Neural cell (in vitro differentiated cells): ENCODE data around the gene CD247. TPM values are rescaled to one million over a fixed set of nuclear protein-coding genes. Genes with fewer than 3 reads are reported as not detected.

Experiments
- H2AFZ ChIP-seq: fragments of 200-600, 300-800 bp; sonication (generic), shearing (Covaris generic); 2 replicates; pipeline ENCODE4 v1.6.0; 2014; ENCODE audit warnings: low read depth, mild to moderate bottlenecking, antibody characterized with exemption, low read length, moderate library complexity
- H3F3A ChIP-seq: fragments of 200-600 bp; shearing (Covaris generic); 2 replicates; pipeline ENCODE4 v1.6.1; 2016; ENCODE audit warnings: mild to moderate bottlenecking, moderate library complexity, mixed read lengths, antibody characterized with exemption, low read length; ENCODE audit not compliant: insufficient read depth, poor library complexity, severe bottlenecking
- H3K27ac ChIP-seq: fragments of 200-600, 300-800 bp; sonication (generic), shearing (Covaris generic); 2 replicates; pipeline ENCODE4 v1.5.1; 2014; ENCODE audit warnings: mild to moderate bottlenecking, low read length, moderate library complexity
- H3K27me3 ChIP-seq: fragments of 300-800, 200-600 bp; sonication (generic), shearing (Covaris generic); 2 replicates; pipeline ENCODE4 v1.6.0; 2014; ENCODE audit warnings: mild to moderate bottlenecking, low read depth, low read length, moderate library complexity; ENCODE audit not compliant: insufficient read depth
- H3K36me3 ChIP-seq: fragments of 300-800, 200-600 bp; sonication (generic), shearing (Covaris generic); 2 replicates; pipeline ENCODE4 v1.5.1; 2014; ENCODE audit warnings: mild to moderate bottlenecking, antibody characterized with exemption, low read length, moderate library complexity; ENCODE audit not compliant: insufficient read depth
- H3K4me2 ChIP-seq: fragments of 300-800, 200-600 bp; sonication (generic), shearing (Covaris generic); 2 replicates; pipeline ENCODE4 v1.6.0; 2014; ENCODE audit warnings: mild to moderate bottlenecking, low read length
- H3K4me3 ChIP-seq: fragments of 300-800, 200-600 bp; sonication (generic), shearing (Covaris generic); 2 replicates; pipeline ENCODE4 v1.5.1; 2014; ENCODE audit warnings: mild to moderate bottlenecking, low read length, moderate library complexity
- H3K79me2 ChIP-seq: fragments of 200-600 bp; shearing (Covaris generic); replicated peaks from 2 replicates; pipeline ENCODE4 v1.6.0; 2014; ENCODE audit warnings: mild to moderate bottlenecking, low read length, moderate library complexity; ENCODE audit not compliant: insufficient read depth
- H3K9ac ChIP-seq: fragments of 300-800, 200-600 bp; sonication (generic), shearing (Covaris generic); 2 replicates; pipeline ENCODE4 v1.6.1; 2016; ENCODE audit warnings: mild to moderate bottlenecking, low read length, mixed read lengths
- H3K9me2 ChIP-seq: fragments of 200-600 bp; shearing (Covaris generic); 2 replicates; pipeline ENCODE4 v1.6.1; 2016; ENCODE audit warnings: mild to moderate bottlenecking, low read length, mixed read lengths; ENCODE audit not compliant: insufficient read depth
- H3K9me3 ChIP-seq: fragments of 200-600, 300-800 bp; sonication (generic), shearing (Covaris generic); 2 replicates; pipeline ENCODE4 v1.6.1; 2016; ENCODE audit warnings: mild to moderate bottlenecking, mixed run types, low read length, moderate library complexity, mixed read lengths
- H4K20me1 ChIP-seq: fragments of 200-600 bp; shearing (Covaris generic); 2 replicates; pipeline ENCODE4 v1.6.1; 2016; ENCODE audit warnings: mild to moderate bottlenecking, mixed run types; ENCODE audit not compliant: insufficient read depth
- CTCF ChIP-seq: fragments of 450-650 bp; IDR thresholded peaks from 2 replicates; pipeline ENCODE4 v1.5.1; 2014; ENCODE audit warnings: antibody characterized with exemption, mild to moderate bottlenecking, moderate library complexity; ENCODE audit not compliant: poor library complexity, severe bottlenecking
- EP300 ChIP-seq: fragments of 450-650 bp; conservative IDR thresholded peaks from 2 replicates; pipeline ENCODE4 v1.6.1; 2014; ENCODE audit warnings: antibody characterized with exemption, mild to moderate bottlenecking, moderate library complexity; ENCODE audit not compliant: poor library complexity, severe bottlenecking
- EZH2 ChIP-seq: fragments of 200-600, 300-800 bp; shearing (Covaris generic), sonication (generic); IDR thresholded peaks from 2 replicates; pipeline ENCODE4 v1.6.1; 2014; ENCODE audit warnings: antibody characterized with exemption, low read length, borderline replicate concordance, mild to moderate bottlenecking; ENCODE audit not compliant: insufficient read depth, poor library complexity, severe bottlenecking
- MXI1 ChIP-seq: fragments of 450-650 bp; conservative IDR thresholded peaks from 2 replicates; pipeline ENCODE4 v1.6.1; 2014; ENCODE audit warnings: antibody characterized with exemption, mild to moderate bottlenecking; ENCODE audit not compliant: poor library complexity, severe bottlenecking
- POLR2AphosphoS5 ChIP-seq: IDR thresholded peaks from 2 replicates; pipeline ENCODE4 v1.6.1; 2012
- RAD21 ChIP-seq: fragments of 450-650 bp; conservative IDR thresholded peaks from 2 replicates; pipeline ENCODE4 v1.6.1; 2014; ENCODE audit warnings: antibody characterized with exemption, mild to moderate bottlenecking, moderate library complexity
- REST ChIP-seq: IDR thresholded peaks from 2 replicates; pipeline ENCODE4 v1.6.1; 2012; ENCODE audit warnings: borderline replicate concordance
- SMC3 ChIP-seq: fragments of 450-650 bp; conservative IDR thresholded peaks from 2 replicates; pipeline ENCODE4 v1.6.1; 2014; ENCODE audit warnings: antibody characterized with exemption, mild to moderate bottlenecking, moderate library complexity; ENCODE audit not compliant: poor library complexity
- TAF1 ChIP-seq: IDR thresholded peaks from 2 replicates; pipeline ENCODE4 v1.6.1; 2012; ENCODE audit warnings: low read depth
- polyA plus RNA-seq: library from polyadenylated mRNA; depleted of rRNA; stranded (reverse); fragments of >200 nt; gene quantifications from 2 replicates; pipeline ENCODE4 v1.2.3, GENCODE V29; 2014

Gene CD247
- polyA plus RNA-seq, 1 donor from 2014 or later: not detected

- TF ChIP-seq REST (no peak), RAD21 (no peak)
These were observed 25.0 kb downstream of the CD247 start (continued) for GRCh38 chr1:167493372-167493771.

GRCh38 chr1:167492481-167492910 is 25.8 kb downstream of the CD247 start:
- H3K4me2 ChIP-seq: no peak overlapping the region
- no peak for TF ChIP-seq TAF1
- TF ChIP-seq REST: no peak
- TF ChIP-seq CTCF: no peak
- no peak for TF ChIP-seq EP300
- TF ChIP-seq EZH2: no peak
- TF ChIP-seq MXI1: no peak
- TF ChIP-seq SMC3: no peak
- TF ChIP-seq POLR2AphosphoS5: no peak
- TF ChIP-seq RAD21: no peak

More at GRCh38 chr1:167492481-167492910, 25.8 kb downstream of the CD247 start:
- H3K27me3 ChIP-seq: no peaks in the 10 kb centered on the region
- no peak overlapping the region for H2AFZ ChIP-seq
- H3K79me2 ChIP-seq: no peaks in the 10 kb centered on the region
- no peaks in the 10 kb centered on the region for H3K9me3 ChIP-seq
- no peaks in the 10 kb centered on the region for H3K9me2 ChIP-seq
- H3F3A ChIP-seq: peaks cover 2% of the 10 kb centered on the region
- no peak overlapping the region for H3K9ac ChIP-seq
- no peaks in the 10 kb centered on the region for H4K20me1 ChIP-seq
- H3K4me3 ChIP-seq: no peak overlapping the region
- no peak overlapping the region for H3K27ac ChIP-seq
- H3K36me3 ChIP-seq: no peaks in the 10 kb centered on the region
